Neutrophil (primary cell): ENCODE results near the gene CYP17A1.

Source experiments
- H3K27ac ChIP-seq: fragments of 200-600 bp; sonication (generic); 2 replicates; pipeline ENCODE4 v1.5.1; 2016; ENCODE audit warnings: mild to moderate bottlenecking, moderate library complexity
- H3K27me3 ChIP-seq: fragments of 200-600 bp; sonication (generic); 2 replicates; pipeline ENCODE4 v1.6.0; 2016; ENCODE audit warnings: mild to moderate bottlenecking
- H3K36me3 ChIP-seq: fragments of 200-600 bp; sonication (generic); 2 replicates; pipeline ENCODE4 v1.5.1; 2017
- H3K4me1 ChIP-seq, 2 experiments: fragments of 200-600 bp in 1 of 2; sonication (generic) in 1 of 2; 1 replicate in 1 of 2; 2 replicates in 1 of 2; pipeline versions ENCODE4 v1.5.1 to v1.6.1; 2013 to 2016; ENCODE audit warnings: low read depth in 1 of 2, low read length in 1 of 2, mild to moderate bottlenecking in 1 of 2, moderate library complexity in 1 of 2; ENCODE audit not compliant: control insufficient read depth in 1 of 2, insufficient read depth in 1 of 2
- H3K4me3 ChIP-seq, 2 experiments: fragments of 200-600 bp in 1 of 2; sonication (generic) in 1 of 2; 1 replicate in 1 of 2; 2 replicates in 1 of 2; pipeline ENCODE4 v1.5.1; 2013 to 2016; ENCODE audit warnings: low read depth in 1 of 2, low read length in 1 of 2, mild to moderate bottlenecking in 1 of 2, moderate library complexity in 1 of 2
- H3K9me3 ChIP-seq: fragments of 200-600 bp; sonication (generic); 2 replicates; pipeline ENCODE4 v1.5.1; 2016
- CTCF ChIP-seq: fragments of 200-600 bp; sonication (generic); IDR thresholded peaks from 2 replicates; pipeline ENCODE4 v1.5.1; 2016; ENCODE audit warnings: antibody characterized with exemption

CYP17A1 gene

GRCh38 chr10:102783568-102783967 is 53.6 kb downstream of the CYP17A1 start:
- no peaks in the 10 kb centered on the region for H3K27me3 ChIP-seq
- H3K27ac ChIP-seq, result peak overlapping the region; percentile 70
- peaks cover 8% of the 10 kb centered on the region for H3K36me3 ChIP-seq
- H3K9me3 ChIP-seq, result no peaks in the 10 kb centered on the region
- H3K4me3 ChIP-seq, result peak overlapping the region in 1 of 2 experiments; percentile 32
- peaks cover 63 to 65% of the 10 kb centered on the region in 2 experiments for H3K4me1 ChIP-seq
- TF ChIP-seq CTCF, result no peak

- TF ChIP-seq CTCF, result no peak
- Histone ChIP-seq H3K27me3 (no peaks in the 10 kb centered on the region), H3K4me3 (peak overlapping the region in 1 of 2 experiments; percentile 32), H3K9me3 (no peaks in the 10 kb centered on the region), H3K27ac (peak overlapping the region; percentile 70), H3K4me1 (peaks cover 63 to 65% of the 10 kb centered on the region in 2 experiments), H3K36me3 (peaks cover 10% of the 10 kb centered on the region)
Observed at GRCh38 chr10:102782673-102783551, 54.3 kb downstream of the CYP17A1 start.

DNA sequence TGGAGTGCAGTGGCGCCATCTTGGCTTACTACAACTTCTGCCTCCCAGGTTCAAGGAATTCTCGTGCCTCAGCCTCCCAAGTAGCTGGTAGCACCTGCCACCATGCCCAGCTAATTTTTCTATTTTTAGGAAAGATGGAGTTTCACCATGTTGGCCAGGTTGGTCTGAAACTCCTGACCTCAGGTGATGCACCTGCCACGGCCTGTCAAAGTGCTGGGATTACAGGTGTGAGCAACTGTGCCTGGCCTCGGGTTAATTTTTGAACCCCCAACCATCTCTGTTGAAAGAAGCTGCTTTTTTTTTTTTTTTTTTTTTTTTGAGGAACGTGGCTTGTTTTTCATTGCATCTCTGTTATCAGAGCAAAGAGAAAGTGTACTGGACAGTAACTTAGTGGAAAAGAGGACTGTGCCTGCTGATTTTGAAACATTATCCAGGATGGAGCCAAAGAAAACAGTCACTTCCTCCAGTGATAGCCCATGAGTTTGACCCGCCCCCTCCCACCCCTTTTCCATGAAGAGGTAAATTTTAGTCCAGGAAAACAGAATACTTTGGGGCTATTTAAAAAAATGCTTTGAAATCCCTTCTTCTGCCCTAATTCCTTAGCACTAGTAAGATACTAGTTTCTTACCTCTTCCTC is 55.2 kb downstream of the CYP17A1 start:
- Histone ChIP-seq H3K27me3 (no peaks in the 10 kb centered on the region), H3K4me3 (no peak overlapping the region), H3K4me1 (peaks cover 60 to 62% of the 10 kb centered on the region in 2 experiments), H3K27ac (peak overlapping the region; percentile 70), H3K9me3 (no peaks in the 10 kb centered on the region), H3K36me3 (peaks cover 16% of the 10 kb centered on the region)
- TF ChIP-seq CTCF, result no peak

GRCh38 chr10:102781090-102781920 is 55.9 kb downstream of the CYP17A1 start:
- Histone ChIP-seq H3K36me3 (peaks cover 19% of the 10 kb centered on the region), H3K4me1 (peaks cover 60 to 61% of the 10 kb centered on the region in 2 experiments), H3K27ac (peak overlapping the region; percentile 23), H3K9me3 (no peaks in the 10 kb centered on the region), H3K4me3 (no peak overlapping the region), H3K27me3 (no peaks in the 10 kb centered on the region)
- TF ChIP-seq CTCF, result no peak
